Activated naive CD4-positive, alpha-beta T cell treated with anti-CD3 and anti-CD28 coated beads, Interleukin-2, amount 50 U/mL, for 72 hours (primary cell): ENCODE measurements around the gene PHC3. TPM values are rescaled to one million over a fixed set of nuclear protein-coding genes. Genes with fewer than 3 reads are reported as not detected.

Source experiments
- ATAC-seq, 2 donors: fragments of 150-1000 bp; cut with Tn5 transposase; 2 replicates each; pipeline ENCODE4 v1.10.0; 2021; ENCODE audit warnings: mild to moderate bottlenecking in 2 of 2, moderate library complexity in 2 of 2
- DNase-seq, 2 donors: peaks; one replicate each; pipeline ENCODE4 v3.0.0; 2021 to 2022; ENCODE audit warnings: low spot score in 2 of 2
- H3K27ac Mint-ChIP-seq, 2 donors: one replicate each; pipeline ENCODE4 v1.8.0; 2022; ENCODE audit warnings: mild to moderate bottlenecking in 2 of 2, mixed read lengths in 2 of 2
- H3K36me3 Mint-ChIP-seq, 2 donors: one replicate each; pipeline ENCODE4 v1.8.0; 2022; ENCODE audit warnings: mixed read lengths in 2 of 2
- H3K9me3 Mint-ChIP-seq, 2 donors: one replicate each; pipeline ENCODE4 v1.8.0; 2022; ENCODE audit warnings: mixed read lengths in 2 of 2
- total RNA-seq, 2 donors: library from RNA; stranded (reverse); gene quantifications; one replicate each; pipeline ENCODE4 v1.2.3, GENCODE V29; 2022

PHC3 gene
- total RNA-seq, 2 donors from 2014 or later, result 62.0 to 85.5 TPM

DNA sequence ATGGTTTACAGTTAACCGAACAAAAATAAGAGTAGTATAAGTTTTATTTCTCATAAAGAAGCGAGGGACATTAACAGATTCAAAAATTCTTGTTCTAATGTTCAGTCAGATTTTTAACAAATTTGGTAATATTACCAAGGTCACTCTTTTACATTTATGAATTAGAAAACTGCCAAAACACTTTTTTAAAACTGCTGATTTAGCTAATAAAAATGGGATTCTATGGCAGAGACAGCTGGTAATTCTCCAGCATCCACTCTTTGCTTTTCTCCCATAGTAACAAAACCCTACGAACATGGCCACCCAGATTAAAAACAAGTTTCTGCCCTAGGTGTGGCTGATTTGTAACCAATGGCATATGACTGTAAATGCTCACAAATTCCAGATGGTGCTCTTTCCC, 72.6 kb downstream of the PHC3 start:
- Mint-ChIP-seq H3K27ac (peak overlapping the region in 1 of 2 donors; percentile 40), H3K9me3 (no peaks in the 10 kb centered on the region), H3K36me3 (peaks cover 17 to 36% of the 10 kb centered on the region in 2 donors)
- ATAC-seq, result no peak
- DNase-seq, result no peak

GRCh38 chr3:170107941-170108340, 73.6 kb downstream of the PHC3 start:
- ATAC-seq (no peak), DNase-seq (no peak)
- H3K36me3 Mint-ChIP-seq, result peaks cover 12 to 30% of the 10 kb centered on the region in 2 donors
- H3K27ac Mint-ChIP-seq, result no peak overlapping the region
- no peaks in the 10 kb centered on the region for H3K9me3 Mint-ChIP-seq

DNA sequence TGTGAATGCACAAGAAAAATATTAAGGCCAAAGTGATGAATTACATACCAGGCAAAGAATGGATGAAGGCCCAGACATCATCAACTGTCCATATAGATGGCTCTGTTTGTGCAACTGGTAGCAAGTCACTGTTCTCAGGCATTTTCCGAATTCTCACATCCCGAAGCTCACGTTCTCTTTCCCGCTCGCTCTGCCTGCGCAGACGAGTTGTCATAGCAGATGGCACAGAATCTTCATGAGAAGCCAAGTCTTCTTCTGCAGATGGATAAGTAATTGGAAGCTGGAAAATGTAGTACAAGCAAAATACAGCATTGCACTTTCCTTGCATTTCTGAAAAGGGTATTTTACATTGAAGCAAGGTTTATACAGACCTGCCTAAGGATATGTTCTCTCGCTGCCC, 79.1 kb downstream of the PHC3 start:
- Mint-ChIP-seq H3K9me3 (no peaks in the 10 kb centered on the region), H3K36me3 (peaks cover 0 to 9% of the 10 kb centered on the region in 2 donors), H3K27ac (peak overlapping the region in 1 of 2 donors; percentile 19)
- DNase-seq, result no peak
- no peak for ATAC-seq

- DNase-seq (no peak), ATAC-seq (no peak)
- Mint-ChIP-seq H3K36me3 (peaks cover 0 to 20% of the 10 kb centered on the region in 2 donors), H3K27ac (peak overlapping the region in 1 of 2 donors; percentile 36), H3K9me3 (no peaks in the 10 kb centered on the region)
These were observed 80.6 kb downstream of the PHC3 start for GRCh38 chr3:170100944-170101343.

GRCh38 chr3:170098753-170099152, 82.8 kb downstream of the PHC3 start:
- H3K27ac Mint-ChIP-seq, result peak overlapping the region; percentile 75 to 79
- no peaks in the 10 kb centered on the region for H3K9me3 Mint-ChIP-seq
- peaks cover 0 to 39% of the 10 kb centered on the region in 2 donors for H3K36me3 Mint-ChIP-seq
- ATAC-seq, result peak; percentile 43 to 59
- DNase-seq, result no peak

DNA sequence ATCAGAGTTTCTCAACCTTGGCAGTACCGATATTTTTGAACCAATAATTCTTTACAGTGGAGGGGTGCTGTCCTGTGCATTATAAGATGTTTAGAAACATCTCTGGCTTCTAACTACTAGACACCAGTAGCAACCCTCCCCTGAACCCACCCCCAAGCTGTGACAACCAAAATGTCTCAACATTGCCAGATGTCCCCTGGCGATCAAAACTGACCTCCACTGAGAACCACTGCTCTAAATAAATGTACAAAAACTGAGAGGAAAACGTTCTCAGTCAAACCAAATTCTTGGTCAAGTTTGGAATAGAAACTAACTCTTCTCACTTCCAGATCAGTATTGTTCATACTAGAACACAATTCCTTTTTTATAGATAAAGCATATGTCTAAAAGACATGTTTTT, 85.2 kb downstream of the PHC3 start:
- H3K36me3 Mint-ChIP-seq, result peaks cover 0 to 32% of the 10 kb centered on the region in 2 donors
- DNase-seq (no peak), ATAC-seq (no peak)
- H3K27ac Mint-ChIP-seq, result peak overlapping the region in 1 of 2 donors; percentile 26
- no peaks in the 10 kb centered on the region for H3K9me3 Mint-ChIP-seq

DNA sequence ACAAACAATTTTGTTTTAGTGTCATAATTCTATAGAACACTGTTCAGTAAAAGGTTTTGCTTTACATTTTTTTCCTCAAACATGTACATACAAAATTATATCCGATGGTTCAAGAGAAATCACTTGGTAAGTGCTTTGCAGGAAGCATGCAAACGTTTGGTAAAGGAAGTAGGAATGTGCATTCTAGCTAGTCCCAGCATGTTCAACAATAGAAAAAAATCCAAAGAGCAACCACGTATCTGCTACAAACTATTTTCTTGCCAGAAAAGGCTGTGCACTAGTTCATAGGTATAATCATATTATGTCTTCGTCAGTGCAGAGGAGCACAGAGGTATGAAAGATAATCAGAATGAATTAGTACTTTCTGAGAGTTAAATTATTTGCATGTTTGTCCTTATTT, 85.8 kb downstream of the PHC3 start:
- H3K27ac Mint-ChIP-seq, result no peak overlapping the region
- H3K36me3 Mint-ChIP-seq, result peaks cover 0 to 32% of the 10 kb centered on the region in 2 donors
- H3K9me3 Mint-ChIP-seq, result no peaks in the 10 kb centered on the region
- no peak for DNase-seq
- no peak for ATAC-seq

DNA sequence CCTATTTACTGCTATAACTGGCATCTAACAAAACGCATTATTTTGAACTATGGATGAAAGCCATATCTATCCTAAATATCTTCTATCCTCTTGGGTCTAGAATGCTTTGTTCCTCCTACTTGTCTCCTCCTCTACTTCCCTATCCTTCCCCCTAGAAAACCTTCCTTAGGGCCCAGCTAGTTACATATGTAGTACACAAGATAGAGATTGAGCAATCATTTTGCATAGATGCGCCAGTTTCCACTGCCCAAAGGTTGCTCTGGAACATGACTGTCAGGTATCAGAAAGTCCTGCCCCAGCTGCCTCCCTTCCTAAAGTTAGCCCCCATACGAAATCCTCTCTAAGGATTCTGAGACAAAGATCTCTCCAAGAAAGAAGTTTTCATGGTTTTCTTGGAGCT, 88.6 kb downstream of the PHC3 start:
- Mint-ChIP-seq H3K27ac (no peak overlapping the region), H3K36me3 (peaks cover 0 to 39% of the 10 kb centered on the region in 2 donors), H3K9me3 (no peaks in the 10 kb centered on the region)
- DNase-seq (no peak), ATAC-seq (no peak)

GRCh38 chr3:170090601-170090981, 90.9 kb downstream of the PHC3 start:
- H3K27ac Mint-ChIP-seq, result peak overlapping the region; percentile 67 to 95
- DNase-seq (no peak), ATAC-seq (peak in 1 of 2 donors; percentile 48)
- no peaks in the 10 kb centered on the region for H3K9me3 Mint-ChIP-seq
- H3K36me3 Mint-ChIP-seq, result peaks cover 0 to 29% of the 10 kb centered on the region in 2 donors

GRCh38 chr3:170089862-170090600, 91.5 kb downstream of the PHC3 start:
- ATAC-seq (peak in 1 of 2 donors; percentile 28), DNase-seq (no peak)
- Mint-ChIP-seq H3K27ac (peak overlapping the region in 1 of 2 donors; percentile 55), H3K9me3 (no peaks in the 10 kb centered on the region), H3K36me3 (peaks cover 0 to 28% of the 10 kb centered on the region in 2 donors)

- Mint-ChIP-seq H3K27ac (no peak overlapping the region), H3K36me3 (peaks cover 5 to 18% of the 10 kb centered on the region in 2 donors), H3K9me3 (no peaks in the 10 kb centered on the region)
- ATAC-seq (no peak), DNase-seq (no peak)
These were observed 96.1 kb downstream of the PHC3 start for GRCh38 chr3:170085396-170085795.

GRCh38 chr3:170083343-170083742, 98.2 kb downstream of the PHC3 start:
- ATAC-seq, result no peak
- no peak overlapping the region for H3K27ac Mint-ChIP-seq
- H3K36me3 Mint-ChIP-seq, result peaks cover 5 to 12% of the 10 kb centered on the region in 2 donors
- H3K9me3 Mint-ChIP-seq, result no peaks in the 10 kb centered on the region
- no peak for DNase-seq

DNA sequence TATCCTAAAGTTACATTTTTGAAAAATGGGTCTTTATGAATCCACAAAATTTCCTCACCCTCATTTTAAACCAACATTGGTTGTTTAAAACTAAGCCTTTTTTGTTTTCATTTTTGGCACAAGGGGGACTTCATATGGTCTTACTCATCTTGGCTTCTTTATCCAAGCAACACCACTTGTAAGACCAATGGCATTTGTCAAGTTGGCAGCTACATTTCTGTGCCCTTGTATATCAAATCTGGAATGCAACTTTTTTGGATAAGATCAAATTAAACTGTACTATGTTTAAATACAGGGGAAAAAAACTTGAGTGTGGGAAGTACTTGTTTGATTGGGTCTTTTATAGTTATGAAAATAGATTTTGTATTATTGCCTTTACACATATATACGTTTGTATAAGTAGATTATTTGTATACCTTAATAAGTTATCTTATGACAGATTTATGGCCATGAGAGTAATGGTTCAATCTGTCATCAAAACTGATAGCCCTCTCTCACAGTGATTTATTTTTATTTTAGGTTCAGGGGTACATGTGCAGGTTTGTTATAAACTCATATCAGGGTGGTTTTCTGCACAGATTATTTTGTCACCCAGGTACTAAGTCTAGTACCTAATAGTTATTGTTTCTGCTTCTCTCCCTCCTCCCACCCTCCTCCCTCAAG, 100.3 kb downstream of the PHC3 start:
- H3K36me3 Mint-ChIP-seq, result peaks cover 5 to 18% of the 10 kb centered on the region in 2 donors
- no peak overlapping the region for H3K27ac Mint-ChIP-seq
- no peaks in the 10 kb centered on the region for H3K9me3 Mint-ChIP-seq
- ATAC-seq (no peak), DNase-seq (no peak)

GRCh38 chr3:170080605-170081004, 100.9 kb downstream of the PHC3 start:
- H3K36me3 Mint-ChIP-seq, result peaks cover 5 to 15% of the 10 kb centered on the region in 2 donors
- DNase-seq, result no peak
- no peaks in the 10 kb centered on the region for H3K9me3 Mint-ChIP-seq
- H3K27ac Mint-ChIP-seq, result no peak overlapping the region
- ATAC-seq, result no peak

GRCh38 chr3:170079536-170080165, 101.9 kb downstream of the PHC3 start:
- peak overlapping the region in 1 of 2 donors; percentile 2 for H3K27ac Mint-ChIP-seq
- no peaks in the 10 kb centered on the region for H3K9me3 Mint-ChIP-seq
- peaks cover 5 to 12% of the 10 kb centered on the region in 2 donors for H3K36me3 Mint-ChIP-seq
- ATAC-seq (no peak), DNase-seq (no peak)

GRCh38 chr3:170078620-170079281, 102.8 kb downstream of the PHC3 start:
- Mint-ChIP-seq H3K36me3 (peaks cover 5 to 14% of the 10 kb centered on the region in 2 donors), H3K27ac (no peak overlapping the region), H3K9me3 (no peaks in the 10 kb centered on the region)
- no peak for DNase-seq
- no peak for ATAC-seq

- Mint-ChIP-seq H3K9me3 (peaks cover 0 to 5% of the 10 kb centered on the region in 2 donors), H3K27ac (peak overlapping the region in 1 of 2 donors; percentile 30), H3K36me3 (peaks cover 4 to 21% of the 10 kb centered on the region in 2 donors)
- DNase-seq (no peak), ATAC-seq (no peak)
These were observed 104.2 kb downstream of the PHC3 start for GRCh38 chr3:170077361-170077760.
